T-helper 2 cell treated with Interferon-gamma antibody and Interleukin-4, amounts not matched to agents 100 ng/mL and 5 ng/mL, for 36 hours (primary cell): Measurements from ENCODE around the gene AGPAT3. TPM values are rescaled to one million over a fixed set of nuclear protein-coding genes. Genes with fewer than 3 reads are reported as not detected.

ENCODE experiments used
- intact Hi-C: fragments of 100-400 bp; cut with micrococcal nuclease; formaldehyde crosslinking; loops from one replicate; pipeline ENCODE4 v1.15.1; 2023
- total RNA-seq: library from RNA; stranded (reverse); gene quantifications from 2 replicates; pipeline ENCODE4 v1.2.3, GENCODE V29; 2022

AGPAT3 gene
- total RNA-seq, 1 donor from 2014 or later, result 126 TPM

DNA sequence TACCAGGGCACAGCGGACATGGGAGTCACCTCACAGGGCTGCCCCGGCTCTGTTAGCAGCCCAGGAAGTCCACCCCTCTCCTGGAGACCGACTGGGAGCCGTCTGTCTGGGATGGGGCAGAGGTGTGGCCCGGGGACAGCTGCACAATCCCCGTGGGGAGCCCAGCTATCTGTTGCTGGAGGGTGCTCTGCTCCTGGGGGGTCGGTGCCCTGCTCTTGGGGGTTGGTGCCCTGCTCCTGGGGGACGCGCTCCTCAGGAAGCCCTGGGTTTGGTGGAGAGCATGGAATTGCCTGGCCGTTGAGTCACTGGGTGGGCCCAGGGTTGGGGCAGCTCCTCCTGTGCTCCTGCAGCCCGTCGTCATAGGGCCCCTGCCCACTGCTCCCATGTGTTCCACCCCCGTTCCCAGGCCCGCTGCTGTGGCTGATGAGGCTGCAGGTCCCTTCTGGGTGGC is 39.3 kb downstream of the AGPAT3 start:
- intact Hi-C loops, result no loop called here

DNA sequence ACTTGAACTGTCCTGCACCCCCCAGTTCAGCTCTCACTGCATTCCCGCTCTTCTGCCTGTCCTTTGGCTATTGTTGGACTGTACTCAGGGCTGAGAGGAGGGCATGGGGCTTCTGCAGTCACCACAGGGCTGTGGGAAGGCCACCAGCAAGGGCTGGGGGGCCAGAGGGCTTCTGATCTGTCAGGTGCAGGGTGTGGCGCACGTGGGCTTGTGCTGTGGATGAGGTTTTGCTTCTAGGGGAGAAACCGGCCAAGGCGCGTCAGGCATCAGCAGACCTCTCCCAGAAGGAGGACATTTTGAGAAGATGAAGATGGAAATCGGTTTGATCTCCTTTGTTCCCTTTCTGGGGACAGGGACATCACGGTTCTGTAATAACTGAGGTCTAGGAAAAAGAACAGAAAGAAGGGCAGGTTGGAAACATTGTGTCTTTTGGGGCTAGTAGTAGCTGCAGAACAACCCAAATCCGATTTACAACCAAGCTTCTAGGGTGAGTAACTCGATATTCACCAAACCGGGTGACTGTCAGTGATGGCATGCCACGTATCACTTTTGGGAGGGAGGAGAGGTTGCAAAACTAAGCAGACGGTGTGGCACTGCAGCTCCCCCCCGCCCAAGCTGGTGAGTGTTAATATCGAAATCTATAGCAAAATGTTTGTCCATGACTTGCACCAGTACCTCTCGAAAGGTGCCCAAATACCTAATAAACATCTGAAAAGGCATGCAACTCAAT is 40.9 kb downstream of the AGPAT3 start:
- intact Hi-C loops, result no loop called here

- intact Hi-C loops, result no loop called here
Observed at GRCh38 chr21:43906585-43907370, 41.8 kb downstream of the AGPAT3 start.

DNA sequence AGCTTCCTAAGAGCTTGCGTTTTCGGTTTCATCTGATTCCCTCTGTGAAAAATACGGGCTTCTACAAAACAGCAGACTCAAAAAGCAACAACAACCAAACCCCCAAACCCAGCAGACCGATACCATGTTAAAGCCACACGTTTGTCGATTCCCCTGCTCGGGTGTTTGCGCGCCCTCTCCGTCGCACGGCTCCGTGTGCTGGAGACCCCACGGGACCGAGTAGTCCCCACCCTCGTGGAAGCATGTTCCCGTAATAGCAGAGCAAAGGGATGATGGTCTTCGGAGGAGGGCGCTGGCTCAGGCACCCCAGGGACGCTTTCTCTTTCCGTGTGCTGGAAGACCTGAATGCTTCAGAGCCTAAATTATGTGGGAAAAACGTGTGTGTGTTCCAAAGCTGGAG is 42.7 kb downstream of the AGPAT3 start:
- intact Hi-C loops, result no loop called here

DNA sequence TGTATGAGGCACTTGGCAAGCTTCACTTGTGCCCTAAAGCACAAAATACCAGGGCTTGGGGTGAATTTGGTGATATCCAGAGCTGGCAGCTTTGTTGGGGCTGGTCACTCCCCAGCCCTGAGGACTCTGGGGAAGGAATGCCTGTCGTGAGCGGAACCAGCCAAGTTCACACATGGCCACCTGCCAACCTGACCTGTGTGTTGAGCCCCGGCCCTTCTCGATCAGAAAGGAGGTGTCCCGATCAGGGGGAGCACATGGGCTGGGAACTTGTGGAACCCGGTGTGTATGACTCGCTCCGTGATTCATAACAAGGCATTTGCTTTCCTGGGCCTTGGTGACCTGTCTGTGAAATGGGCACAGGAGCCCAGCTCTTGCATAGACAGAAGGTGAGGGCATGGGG is 43.1 kb downstream of the AGPAT3 start:
- intact Hi-C loops, result no loop called here

- intact Hi-C loops, result no loop called here
Observed at GRCh38 chr21:43909741-43910400, 44.8 kb downstream of the AGPAT3 start.

GRCh38 chr21:43910460-43910859 is 45.4 kb downstream of the AGPAT3 start:
- intact Hi-C loops, result no loop called here

GRCh38 chr21:43911015-43911934 is 46.3 kb downstream of the AGPAT3 start:
- intact Hi-C loops, result no loop called here

GRCh38 chr21:43911935-43912487 is 47.0 kb downstream of the AGPAT3 start:
- intact Hi-C loops, result no loop called here

DNA sequence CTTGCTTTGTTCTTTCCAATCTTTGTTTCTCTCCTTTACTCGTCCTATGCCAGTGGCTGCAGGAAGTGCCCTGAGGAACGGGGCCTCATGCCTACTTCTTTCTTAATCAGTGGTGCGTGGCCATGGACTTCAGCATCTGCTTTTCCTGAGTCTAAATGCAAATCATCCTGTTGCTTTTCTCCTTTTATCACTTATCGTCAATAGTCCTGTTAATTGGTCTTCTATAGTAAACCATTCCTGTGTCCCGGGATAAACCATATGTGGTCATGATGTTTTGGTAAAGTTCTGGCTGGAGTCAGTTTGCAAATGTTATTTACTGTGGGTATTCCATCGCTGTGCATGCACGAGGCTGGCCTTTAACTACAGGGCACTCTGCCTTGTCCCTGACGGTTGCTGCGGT is 47.5 kb downstream of the AGPAT3 start:
- intact Hi-C loops, result no loop called here

DNA sequence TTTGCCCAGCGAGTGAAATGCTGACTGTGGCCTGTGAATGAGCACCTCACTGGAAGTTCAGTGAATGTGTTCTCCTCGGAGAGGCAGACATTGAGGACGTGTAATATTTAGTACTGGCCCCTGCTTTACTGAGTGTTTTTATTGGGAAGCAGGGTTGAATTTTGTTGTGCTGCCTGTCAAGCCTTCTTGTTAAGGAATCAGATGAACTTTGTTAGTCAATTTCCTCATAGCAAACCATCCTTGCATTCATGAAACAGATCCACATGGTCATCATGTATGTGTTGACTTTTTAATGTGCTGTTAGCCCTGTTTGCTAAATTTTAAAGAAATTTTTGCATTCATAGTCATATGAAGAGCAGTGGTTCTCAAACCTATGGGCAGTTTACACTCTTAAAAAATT is 47.9 kb downstream of the AGPAT3 start:
- intact Hi-C loops, result no loop called here

GRCh38 chr21:43913928-43914327 is 48.9 kb downstream of the AGPAT3 start:
- intact Hi-C loops, result no loop called here

DNA sequence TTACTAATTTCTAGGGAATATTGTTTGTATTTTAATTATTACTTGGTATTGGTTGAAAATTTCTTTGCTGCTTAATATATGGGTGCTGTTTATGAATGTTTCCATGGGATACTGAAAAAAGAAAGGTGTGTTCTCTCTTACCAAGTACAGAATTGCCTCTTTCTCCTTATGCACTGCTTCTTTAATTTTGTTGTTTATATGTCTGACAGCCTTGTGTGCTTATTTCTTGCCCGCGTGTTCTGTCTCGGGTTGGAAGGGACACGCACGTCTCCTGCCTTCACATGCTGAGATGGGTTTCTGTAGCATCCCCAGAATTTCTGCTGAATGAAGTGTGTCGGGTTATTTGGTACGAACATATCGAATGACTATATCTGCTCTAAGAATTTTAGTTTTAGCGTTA is 51.1 kb downstream of the AGPAT3 start:
- intact Hi-C loops, result loop anchor here (2.0 to 5.0 kb wide), 4 partner anchors 23 to 97 kb away; partner anchors contain the start of gene TRAPPC10

DNA sequence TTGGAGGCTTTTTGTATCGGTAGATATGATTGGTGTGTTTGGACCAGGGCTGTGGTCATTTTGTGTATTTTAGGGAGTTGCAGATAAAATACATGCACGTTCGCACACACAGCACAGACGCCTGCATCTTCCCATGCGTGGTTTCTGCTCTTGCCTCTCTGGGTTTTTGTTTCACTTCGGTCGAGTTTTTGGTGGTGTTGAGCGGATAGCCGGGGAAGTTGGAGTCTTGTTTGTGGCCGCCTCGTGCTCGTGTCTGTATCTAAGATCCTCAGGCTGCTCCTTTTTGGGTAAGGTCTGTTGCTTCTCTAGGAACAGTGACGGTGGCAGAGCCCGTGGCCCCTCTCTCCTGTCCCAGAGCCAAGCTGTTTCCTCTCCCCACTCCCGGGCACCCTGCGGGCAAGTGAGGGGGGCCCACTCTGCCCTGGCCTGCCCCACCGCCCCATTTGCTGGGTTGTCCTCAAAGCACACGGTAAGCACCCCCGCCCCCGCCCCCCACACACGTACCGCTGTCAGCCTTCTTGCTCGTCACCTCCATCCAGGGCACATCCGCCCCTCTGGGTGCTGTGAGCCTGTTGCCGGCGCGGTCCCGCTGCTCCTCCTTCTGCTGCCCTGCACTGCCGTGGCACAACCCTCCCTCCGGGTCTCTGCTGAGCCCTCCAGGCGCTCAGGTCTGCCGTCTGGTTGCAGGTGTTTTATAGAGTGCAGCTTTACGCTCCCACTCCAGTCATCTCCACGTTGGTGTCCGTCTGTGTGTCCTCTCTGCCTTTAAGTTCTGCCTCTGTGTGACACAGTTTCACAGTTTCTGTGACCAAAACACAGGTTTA is 51.9 kb downstream of the AGPAT3 start:
- intact Hi-C loops, result loop anchor here (2.0 to 5.0 kb wide), 4 partner anchors 22 to 96 kb away; partner anchors contain the start of gene TRAPPC10

DNA sequence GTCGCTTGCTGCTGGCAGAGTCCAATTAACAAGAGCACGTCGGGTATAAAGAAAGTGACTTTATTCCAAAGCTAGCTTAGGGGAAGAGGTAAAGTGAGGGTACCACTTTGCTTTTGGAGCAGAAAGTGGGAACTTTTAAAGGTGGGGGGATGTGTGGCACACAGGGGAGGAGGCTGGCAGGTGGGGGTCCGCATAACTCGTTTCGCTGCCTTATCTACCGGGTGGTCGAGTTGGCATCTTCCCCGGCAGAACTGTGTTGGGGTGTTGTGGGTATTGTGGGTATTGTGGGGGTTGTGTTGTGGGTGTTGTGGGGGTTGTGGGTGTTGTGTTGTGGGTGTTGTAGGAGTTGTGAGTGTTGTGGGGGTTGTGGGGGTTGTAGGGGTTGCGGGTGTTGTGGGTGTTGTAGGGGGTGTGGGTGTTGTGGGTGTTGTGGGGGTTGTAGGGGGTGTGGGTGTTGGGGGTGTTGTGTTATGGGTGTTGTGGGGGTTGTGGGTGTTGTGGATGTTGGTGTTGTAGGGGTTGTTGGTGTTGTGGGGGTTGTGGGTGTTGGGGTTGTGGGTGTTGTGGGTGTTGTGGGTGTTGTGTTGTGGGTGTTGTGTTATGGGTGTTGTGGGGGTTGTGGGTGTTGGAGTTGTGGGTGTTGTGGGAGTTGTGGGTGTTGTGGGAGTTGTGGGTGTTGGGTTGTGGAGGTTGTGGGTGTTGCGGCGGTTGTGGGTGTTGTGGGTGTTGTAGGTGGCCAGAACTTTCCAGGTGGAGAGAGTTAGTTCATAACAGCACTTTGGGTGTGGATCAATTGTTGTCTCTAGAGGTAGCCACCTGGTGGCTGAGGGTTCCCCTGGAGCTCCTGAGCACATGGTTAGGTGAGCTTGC is 52.7 kb downstream of the AGPAT3 start:
- intact Hi-C loops, result loop anchor here (2.0 to 5.0 kb wide), 4 partner anchors 21 to 95 kb away; partner anchors contain the start of gene TRAPPC10

GRCh38 chr21:43918385-43918947 is 53.4 kb downstream of the AGPAT3 start:
- intact Hi-C loops, result loop anchor here (5.0 kb wide), 1 partner anchor 36 kb away; no protein-coding TSS in a partner anchor

DNA sequence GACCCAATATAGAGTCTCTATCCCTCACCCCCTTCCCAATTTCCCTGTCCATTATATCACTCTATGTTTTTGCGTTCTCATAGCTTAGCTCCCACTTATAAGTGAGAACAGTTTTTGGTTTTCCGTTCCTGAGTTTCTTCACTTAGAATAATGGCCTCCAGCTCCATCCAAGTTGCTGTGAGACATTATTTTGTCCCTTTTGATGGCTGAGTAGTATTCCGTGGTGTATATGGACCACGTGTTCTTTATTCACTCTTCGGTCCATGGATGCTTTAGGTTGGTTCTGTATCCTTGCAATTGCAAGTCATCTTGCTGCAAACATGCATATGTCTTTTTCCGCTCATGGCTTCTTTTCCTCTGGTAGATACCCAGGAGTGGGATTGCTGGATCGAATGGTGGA is 54.3 kb downstream of the AGPAT3 start:
- intact Hi-C loops, result loop anchor here (5.0 kb wide), 1 partner anchor 37 kb away; no protein-coding TSS in a partner anchor
